Mesendoderm (in vitro differentiated cells): ENCODE results near the gene PEX14.

ENCODE experiments used
- DNase-seq: peaks from one replicate; pipeline ENCODE4 v3.0.0; 2013
- H2AK5ac ChIP-seq: 2 replicates; pipeline ENCODE4 v1.6.1; 2013; ENCODE audit warnings: low read length, inconsistent platforms
- H2BK120ac ChIP-seq: 2 replicates; pipeline ENCODE4 v1.6.1; 2013; ENCODE audit warnings: low read depth, mild to moderate bottlenecking, low read length, moderate library complexity, mixed read lengths
- H2BK15ac ChIP-seq: replicated peaks from 2 replicates; pipeline ENCODE4 v1.6.1; 2013; ENCODE audit warnings: low read depth, mild to moderate bottlenecking, moderate library complexity
- H2BK5ac ChIP-seq: 2 replicates; pipeline ENCODE4 v1.6.1; 2013; ENCODE audit warnings: low read length, inconsistent platforms
- H3K18ac ChIP-seq: 2 replicates; pipeline ENCODE4 v1.6.1; 2013; ENCODE audit warnings: mild to moderate bottlenecking, low read length, mixed read lengths
- H3K23ac ChIP-seq: one replicate; pipeline ENCODE4 v1.6.1; 2013; ENCODE audit warnings: low read length
- H3K27ac ChIP-seq: 2 replicates; pipeline ENCODE4 v1.5.1; 2013; ENCODE audit warnings: low read depth, mild to moderate bottlenecking, inconsistent platforms, low read length, moderate library complexity
- H3K27me3 ChIP-seq: 2 replicates; pipeline ENCODE4 v1.6.1; 2013; ENCODE audit warnings: low read length, control low read depth, mild to moderate bottlenecking, inconsistent platforms; ENCODE audit not compliant: insufficient read depth, poor library complexity
- H3K36me3 ChIP-seq: 2 replicates; pipeline ENCODE4 v1.6.1; 2013; ENCODE audit warnings: low read length, inconsistent platforms; ENCODE audit not compliant: control insufficient read depth, insufficient read depth
- H3K4ac ChIP-seq: one replicate; pipeline ENCODE4 v1.6.1; 2013; ENCODE audit warnings: low read depth, mild to moderate bottlenecking, low read length, moderate library complexity
- H3K4me1 ChIP-seq: 2 replicates; pipeline ENCODE4 v1.6.1; 2013; ENCODE audit warnings: low read depth, low read length, inconsistent platforms; ENCODE audit not compliant: control insufficient read depth
- H3K4me2 ChIP-seq: 2 replicates; pipeline ENCODE4 v1.6.1; 2013; ENCODE audit warnings: low read length
- H3K4me3 ChIP-seq: 2 replicates; pipeline ENCODE4 v1.5.1; 2013; ENCODE audit warnings: mild to moderate bottlenecking, low read length
- H3K56ac ChIP-seq: one replicate; pipeline ENCODE4 v1.6.1; 2013; ENCODE audit warnings: low read length
- H3K79me1 ChIP-seq: 2 replicates; pipeline ENCODE4 v1.6.1; 2013; ENCODE audit warnings: low read length, inconsistent platforms
- H3K79me2 ChIP-seq: 2 replicates; pipeline ENCODE4 v1.6.1; 2013; ENCODE audit warnings: mild to moderate bottlenecking, low read length; ENCODE audit not compliant: control insufficient read depth, insufficient read depth
- H3K9ac ChIP-seq: 2 replicates; pipeline ENCODE4 v1.6.1; 2013; ENCODE audit warnings: low read length, inconsistent platforms
- H4K5ac ChIP-seq: one replicate; pipeline ENCODE4 v1.6.1; 2013; ENCODE audit warnings: low read length
- H4K8ac ChIP-seq: one replicate; pipeline ENCODE4 v1.6.1; 2013; ENCODE audit warnings: low read depth, mild to moderate bottlenecking, control low read depth, low read length, moderate library complexity
- WGBS: extraction: QIAGEN DNeasy Blood & Tissue Kit; methylation state at CpG from one replicate; pipeline ENCODE4 v1.1.7; 2013; ENCODE audit warnings: low lambda C conversion rate, missing lambda C conversion rate; ENCODE audit not compliant: insufficient coverage; ENCODE audit errors: extremely low coverage; 5-methylcytosine and 5-hydroxymethylcytosine counted together

The PEX14 gene

GRCh38 chr1:10589074-10589473, 114.3 kb downstream of the PEX14 start:
- Histone ChIP-seq H3K36me3 (no peaks in the 10 kb centered on the region), H4K8ac (no peak overlapping the region), H3K4ac (no peak overlapping the region), H3K9ac (no peak overlapping the region), H3K79me1 (no peaks in the 10 kb centered on the region), H3K23ac (no peak overlapping the region), H3K27ac (no peak overlapping the region), H3K27me3 (no peaks in the 10 kb centered on the region), H3K79me2 (no peaks in the 10 kb centered on the region), H2BK15ac (no peak overlapping the region), H3K18ac (no peak overlapping the region), H3K4me2 (no peak overlapping the region), H3K4me3 (no peak overlapping the region), H2BK5ac (no peak overlapping the region), H3K56ac (no peak overlapping the region), H3K4me1 (no peaks in the 10 kb centered on the region), H4K5ac (no peak overlapping the region), H2AK5ac (no peak overlapping the region), H2BK120ac (no peak overlapping the region)
- WGBS: no CpG with 5 or more reads among the region's 5 CpGs
- no peak for DNase-seq

GRCh38 chr1:10591010-10591409, 116.3 kb downstream of the PEX14 start:
- Histone ChIP-seq H3K56ac (no peak overlapping the region), H3K4me2 (no peak overlapping the region), H3K79me1 (no peaks in the 10 kb centered on the region), H3K4me1 (no peaks in the 10 kb centered on the region), H4K8ac (no peak overlapping the region), H3K27ac (no peak overlapping the region), H3K9ac (no peak overlapping the region), H2BK15ac (no peak overlapping the region), H3K79me2 (no peaks in the 10 kb centered on the region), H2AK5ac (no peak overlapping the region), H3K36me3 (no peaks in the 10 kb centered on the region), H3K4ac (no peak overlapping the region), H2BK120ac (no peak overlapping the region), H3K4me3 (no peak overlapping the region), H3K23ac (no peak overlapping the region), H4K5ac (no peak overlapping the region), H3K18ac (no peak overlapping the region), H3K27me3 (no peaks in the 10 kb centered on the region), H2BK5ac (no peak overlapping the region)
- no CpG with 5 or more reads among the region's 4 CpGs for WGBS
- DNase-seq: no peak

GRCh38 chr1:10592373-10592772, 117.6 kb downstream of the PEX14 start:
- Histone ChIP-seq H3K79me1 (no peaks in the 10 kb centered on the region), H3K23ac (no peak overlapping the region), H4K5ac (no peak overlapping the region), H3K36me3 (no peaks in the 10 kb centered on the region), H3K4me1 (no peaks in the 10 kb centered on the region), H3K79me2 (no peaks in the 10 kb centered on the region), H3K56ac (no peak overlapping the region), H3K27ac (no peak overlapping the region), H2BK120ac (no peak overlapping the region), H3K4me2 (no peak overlapping the region), H2BK5ac (no peak overlapping the region), H4K8ac (no peak overlapping the region), H3K27me3 (no peaks in the 10 kb centered on the region), H3K4me3 (no peak overlapping the region), H3K4ac (no peak overlapping the region), H2AK5ac (no peak overlapping the region), H3K18ac (no peak overlapping the region), H2BK15ac (no peak overlapping the region), H3K9ac (no peak overlapping the region)
- DNase-seq: no peak
- WGBS: no CpG with 5 or more reads among the region's 5 CpGs

- H3K79me1 ChIP-seq: no peaks in the 10 kb centered on the region
- no peak overlapping the region for H3K27ac ChIP-seq
- H3K4ac ChIP-seq: no peak overlapping the region
- no CpG with 5 or more reads among the region's 11 CpGs for WGBS
- H3K56ac ChIP-seq: no peak overlapping the region
- no peak overlapping the region for H3K18ac ChIP-seq
- H2AK5ac ChIP-seq: no peak overlapping the region
- DNase-seq: no peak
- no peak overlapping the region for H4K8ac ChIP-seq
- no peak overlapping the region for H3K23ac ChIP-seq
- no peak overlapping the region for H4K5ac ChIP-seq
- H3K79me2 ChIP-seq: no peaks in the 10 kb centered on the region
- no peaks in the 10 kb centered on the region for H3K4me1 ChIP-seq
- no peak overlapping the region for H3K4me2 ChIP-seq
- H3K9ac ChIP-seq: no peak overlapping the region
- no peaks in the 10 kb centered on the region for H3K27me3 ChIP-seq
- H2BK5ac ChIP-seq: no peak overlapping the region
- H2BK120ac ChIP-seq: no peak overlapping the region
- no peaks in the 10 kb centered on the region for H3K36me3 ChIP-seq
- no peak overlapping the region for H2BK15ac ChIP-seq
- H3K4me3 ChIP-seq: no peak overlapping the region
Measured at GRCh38 chr1:10593750-10594149, 119.0 kb downstream of the PEX14 start.

- no peak overlapping the region for H3K4me3 ChIP-seq
- H2BK15ac ChIP-seq: no peak overlapping the region
- no peak overlapping the region for H4K5ac ChIP-seq
- H3K79me1 ChIP-seq: no peaks in the 10 kb centered on the region
- no peak overlapping the region for H3K4ac ChIP-seq
- H3K9ac ChIP-seq: no peak overlapping the region
- no peaks in the 10 kb centered on the region for H3K36me3 ChIP-seq
- H3K79me2 ChIP-seq: no peaks in the 10 kb centered on the region
- H3K4me1 ChIP-seq: no peaks in the 10 kb centered on the region
- no peak overlapping the region for H3K27ac ChIP-seq
- no peak overlapping the region for H2BK5ac ChIP-seq
- no peak overlapping the region for H3K18ac ChIP-seq
- DNase-seq: no peak
- no CpG with 5 or more reads among the region's 9 CpGs for WGBS
- H2AK5ac ChIP-seq: no peak overlapping the region
- H3K27me3 ChIP-seq: no peaks in the 10 kb centered on the region
- H2BK120ac ChIP-seq: no peak overlapping the region
- no peak overlapping the region for H3K23ac ChIP-seq
- no peak overlapping the region for H3K4me2 ChIP-seq
- H4K8ac ChIP-seq: no peak overlapping the region
- no peak overlapping the region for H3K56ac ChIP-seq
Measured at GRCh38 chr1:10594595-10595223, 120.0 kb downstream of the PEX14 start.

GRCh38 chr1:10596780-10597179, 122.0 kb downstream of the PEX14 start:
- H3K79me1 ChIP-seq: no peaks in the 10 kb centered on the region
- no peak overlapping the region for H4K5ac ChIP-seq
- no peaks in the 10 kb centered on the region for H3K36me3 ChIP-seq
- H3K56ac ChIP-seq: no peak overlapping the region
- no peak for DNase-seq
- H2BK15ac ChIP-seq: no peak overlapping the region
- no peak overlapping the region for H3K4ac ChIP-seq
- no peak overlapping the region for H3K4me3 ChIP-seq
- no peak overlapping the region for H3K18ac ChIP-seq
- no peak overlapping the region for H4K8ac ChIP-seq
- no peaks in the 10 kb centered on the region for H3K79me2 ChIP-seq
- no peaks in the 10 kb centered on the region for H3K27me3 ChIP-seq
- H3K4me2 ChIP-seq: no peak overlapping the region
- no peak overlapping the region for H2BK120ac ChIP-seq
- no peak overlapping the region for H3K9ac ChIP-seq
- no peak overlapping the region for H2AK5ac ChIP-seq
- no CpG with 5 or more reads among the region's 6 CpGs for WGBS
- no peaks in the 10 kb centered on the region for H3K4me1 ChIP-seq
- H2BK5ac ChIP-seq: no peak overlapping the region
- no peak overlapping the region for H3K23ac ChIP-seq
- no peak overlapping the region for H3K27ac ChIP-seq
